HG03432 (cell line): ENCODE data around the gene MINDY4.
A peak's percentile ranks its signal among the peaks of the same experiment; 100 is the strongest.
"Not testable (repeated sequence)": the region's sequence is repeated elsewhere in the genome, so short reads cannot be mapped to it uniquely, and the experiment has no call there.

ENCODE experiments used
- ATAC-seq: cut with Tn5 transposase; IDR thresholded peaks from one replicate; pipeline ENCODE4 v1.9.1; 2021; ENCODE audit warnings: mild to moderate bottlenecking, moderate library complexity; ENCODE audit not compliant: unreplicated experiment

MINDY4 gene

GRCh38 chr7:30829471-30829870, 58.3 kb downstream of the MINDY4 start:
- ATAC-seq = no peak

GRCh38 chr7:30831227-30831626, 60.0 kb downstream of the MINDY4 start:
- ATAC-seq = no peak

- ATAC-seq = no peak
These were observed 60.7 kb downstream of the MINDY4 start for GRCh38 chr7:30831936-30832335.

GRCh38 chr7:30834017-30834674, 62.9 kb downstream of the MINDY4 start:
- not testable (repeated sequence) for ATAC-seq

- ATAC-seq = no peak
These were observed 64.2 kb downstream of the MINDY4 start for GRCh38 chr7:30835396-30835915.

- ATAC-seq = no peak
These were observed 65.8 kb downstream of the MINDY4 start for GRCh38 chr7:30836991-30837390.

- no peak for ATAC-seq
These were observed 66.4 kb downstream of the MINDY4 start for GRCh38 chr7:30837581-30837980.

- no peak for ATAC-seq
These were observed 66.8 kb downstream of the MINDY4 start for GRCh38 chr7:30838008-30838407.

- ATAC-seq = no peak
These were observed 69.2 kb downstream of the MINDY4 start for GRCh38 chr7:30840141-30841024.

GRCh38 chr7:30841025-30841735, 70.0 kb downstream of the MINDY4 start:
- ATAC-seq = no peak

GRCh38 chr7:30841801-30842541, 70.8 kb downstream of the MINDY4 start:
- no peak for ATAC-seq

GRCh38 chr7:30842542-30843451, 71.6 kb downstream of the MINDY4 start:
- ATAC-seq = no peak

GRCh38 chr7:30843741-30844482, 72.7 kb downstream of the MINDY4 start:
- no peak for ATAC-seq

GRCh38 chr7:30844483-30844874, 73.3 kb downstream of the MINDY4 start:
- no peak for ATAC-seq

GRCh38 chr7:30844916-30845315, 73.7 kb downstream of the MINDY4 start:
- no peak for ATAC-seq

GRCh38 chr7:30845426-30846135, 74.4 kb downstream of the MINDY4 start:
- no peak for ATAC-seq

GRCh38 chr7:30846378-30846777, 75.2 kb downstream of the MINDY4 start:
- no peak for ATAC-seq

- ATAC-seq = peak; percentile 44
These were observed 77.1 kb downstream of the MINDY4 start for GRCh38 chr7:30848121-30848855.
